Liver (tissue), 3 donors: ENCODE data around the gene CACNA1B.
"Not testable (repeated sequence)": the region's sequence is repeated elsewhere in the genome, so short reads cannot be mapped to it uniquely, and the experiment has no call there.

Source experiments
- ATF3 ChIP-seq: IDR thresholded peaks from 2 replicates; pipeline ENCODE4 v1.6.1; 2016; ENCODE audit warnings: antibody characterized with exemption
- CTCF ChIP-seq: fragments of 150-350 bp; IDR thresholded peaks from 2 replicates; pipeline ENCODE4 v1.5.1; 2017; ENCODE audit warnings: improper control_type of control experiment, low read depth, low read length; ENCODE audit not compliant: missing input control
- EGR1 ChIP-seq, 2 donors: IDR thresholded peaks; 2 replicates each; pipeline ENCODE4 v1.6.1; 2016 to 2018; ENCODE audit warnings: antibody characterized with exemption in 2 of 2, low read depth in 2 of 2
- FOXA1 ChIP-seq: IDR thresholded peaks from 2 replicates; pipeline ENCODE4 v1.6.1; 2016; ENCODE audit warnings: antibody characterized with exemption
- GABPA ChIP-seq, 2 donors: IDR thresholded peaks in 1 of 2; conservative IDR thresholded peaks in 1 of 2; 2 replicates each; pipeline ENCODE4 v1.6.1; 2016; ENCODE audit warnings: antibody characterized with exemption in 2 of 2, mild to moderate bottlenecking in 1 of 2, moderate library complexity in 1 of 2
- JUND ChIP-seq, 2 donors: IDR thresholded peaks; 2 replicates each; pipeline ENCODE4 v1.6.1; 2016; ENCODE audit warnings: antibody characterized with exemption in 2 of 2
- MAX ChIP-seq: IDR thresholded peaks from 2 replicates; pipeline ENCODE4 v1.6.1; 2016; ENCODE audit warnings: antibody characterized with exemption
- RAD21 ChIP-seq, 2 donors: IDR thresholded peaks; 2 replicates each; pipeline ENCODE4 v1.6.1; 2016; ENCODE audit warnings: antibody characterized with exemption in 2 of 2, mild to moderate bottlenecking in 2 of 2
- REST ChIP-seq: IDR thresholded peaks from 2 replicates; pipeline ENCODE4 v1.6.1; 2016; ENCODE audit warnings: antibody characterized with exemption, mild to moderate bottlenecking
- RXRA ChIP-seq, 2 donors: IDR thresholded peaks; 2 replicates each; pipeline ENCODE4 v1.6.1; 2017 to 2018; ENCODE audit warnings: antibody characterized with exemption in 2 of 2, mild to moderate bottlenecking in 1 of 2
- SP1 ChIP-seq: IDR thresholded peaks from 2 replicates; pipeline ENCODE4 v1.6.1; 2018; ENCODE audit warnings: antibody characterized with exemption, mild to moderate bottlenecking
- TAF1 ChIP-seq: conservative IDR thresholded peaks from 2 replicates; pipeline ENCODE4 v1.6.1; 2016; ENCODE audit warnings: antibody characterized with exemption, mild to moderate bottlenecking
- YY1 ChIP-seq: IDR thresholded peaks from 2 replicates; pipeline ENCODE4 v1.6.1; 2016; ENCODE audit warnings: antibody characterized with exemption, mild to moderate bottlenecking
- ZBTB33 ChIP-seq: IDR thresholded peaks from 2 replicates; pipeline ENCODE4 v1.6.1; 2016; ENCODE audit warnings: antibody characterized with exemption
- donor health status: healthy.
- donor health status: healthy.

- not testable (repeated sequence) for TF ChIP-seq MAX; CTCF; ATF3; RAD21 (IDR thresholded peaks at IDR 0.05); REST; TAF1; EGR1 (IDR thresholded peaks at IDR 0.05; ENCODE audit: low read depth in 2 of 2); RXRA (IDR thresholded peaks at IDR 0.05); GABPA (IDR thresholded peaks at IDR 0.05 in 1 of 2, conservative IDR thresholded peaks at IDR 0.05 in 1 of 2); JUND (IDR thresholded peaks at IDR 0.05); SP1; ZBTB33; YY1; FOXA1
Observed at GRCh38 chr9:137877506-137878122, at the start of gene CACNA1B.
